HG02884 (cell line): ENCODE measurements around the gene ASB10.

Experiments
- ATAC-seq: cut with Tn5 transposase; IDR thresholded peaks from one replicate; pipeline ENCODE4 v1.9.1; 2021; ENCODE audit warnings: mild to moderate bottlenecking, moderate library complexity; ENCODE audit not compliant: unreplicated experiment

ASB10 gene

DNA sequence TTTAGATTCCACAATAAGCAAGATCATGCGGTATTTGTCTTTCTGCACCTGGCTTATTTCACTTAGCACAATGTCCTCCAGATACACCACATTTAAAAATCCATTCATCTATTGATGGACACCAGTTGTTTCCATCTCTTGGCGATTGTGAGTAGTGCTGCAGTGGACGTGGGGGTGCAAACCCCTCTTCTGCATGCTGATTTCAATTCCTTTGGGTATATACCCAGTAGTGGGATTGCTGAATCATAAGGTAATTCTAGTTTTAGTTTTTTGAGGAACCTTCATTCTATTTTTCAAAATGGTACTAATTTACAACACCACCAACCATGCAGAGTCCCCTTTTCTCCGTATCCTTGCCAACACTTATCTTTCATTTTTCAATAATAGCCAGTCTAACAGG, 2.0 kb upstream of the ASB10 start:
- no peak for ATAC-seq

DNA sequence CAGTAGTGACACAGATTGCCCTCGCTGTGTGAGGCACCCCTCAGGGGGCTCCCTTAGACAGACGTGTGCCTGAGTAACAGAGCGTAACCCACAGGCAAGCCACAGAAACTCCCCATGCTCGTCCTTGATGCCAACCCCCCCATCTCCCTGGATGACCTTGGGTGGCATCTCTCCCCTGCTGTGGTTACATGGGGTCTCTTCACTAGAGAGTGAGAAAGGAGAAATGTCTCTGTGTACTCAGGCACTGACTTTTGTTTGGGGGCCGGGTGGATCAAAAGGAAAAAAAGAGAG, 1.1 kb upstream of the ASB10 start:
- no peak for ATAC-seq

DNA sequence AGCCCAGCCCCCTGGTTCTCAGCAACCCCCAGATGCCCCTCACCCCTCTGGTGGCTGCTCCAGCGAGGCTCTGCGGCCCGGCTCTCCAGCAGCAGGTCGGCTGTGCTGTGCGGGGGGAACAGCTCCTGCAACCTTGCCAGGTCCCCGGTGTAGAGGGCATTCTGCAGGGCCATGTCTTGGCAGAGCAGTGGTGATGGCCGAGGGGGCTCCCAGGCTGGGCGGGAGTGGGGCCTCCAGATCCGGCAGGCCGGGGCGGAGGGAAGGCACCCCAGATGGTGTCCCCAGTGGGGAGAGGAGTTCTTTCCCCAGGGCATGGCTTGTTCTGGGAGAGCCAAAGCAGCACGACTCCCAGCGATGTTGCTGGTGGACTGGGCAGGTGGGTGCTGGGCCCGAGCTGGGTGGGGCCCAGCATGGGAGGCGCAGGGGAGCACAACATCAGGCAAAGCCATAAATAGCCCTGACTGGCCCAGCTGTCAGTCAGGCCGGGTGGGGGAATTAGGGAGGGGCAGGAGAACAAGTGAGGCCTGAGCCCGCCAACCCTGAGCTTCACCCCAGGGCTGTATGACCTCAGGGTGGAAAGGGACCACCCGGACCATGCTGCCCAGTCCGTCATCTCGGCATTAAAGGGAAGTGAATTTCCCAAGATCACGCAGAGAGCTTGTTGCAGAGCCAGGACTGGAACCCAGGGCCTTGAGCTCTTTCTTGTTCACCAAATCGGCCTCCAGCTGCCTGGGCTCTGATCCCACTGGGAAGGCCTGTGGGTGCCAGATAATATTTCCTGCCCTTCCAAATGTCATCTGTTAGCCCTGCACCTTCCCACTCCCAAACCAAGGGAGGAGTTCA, 580 bp upstream of the ASB10 start:
- ATAC-seq, result no peak

DNA sequence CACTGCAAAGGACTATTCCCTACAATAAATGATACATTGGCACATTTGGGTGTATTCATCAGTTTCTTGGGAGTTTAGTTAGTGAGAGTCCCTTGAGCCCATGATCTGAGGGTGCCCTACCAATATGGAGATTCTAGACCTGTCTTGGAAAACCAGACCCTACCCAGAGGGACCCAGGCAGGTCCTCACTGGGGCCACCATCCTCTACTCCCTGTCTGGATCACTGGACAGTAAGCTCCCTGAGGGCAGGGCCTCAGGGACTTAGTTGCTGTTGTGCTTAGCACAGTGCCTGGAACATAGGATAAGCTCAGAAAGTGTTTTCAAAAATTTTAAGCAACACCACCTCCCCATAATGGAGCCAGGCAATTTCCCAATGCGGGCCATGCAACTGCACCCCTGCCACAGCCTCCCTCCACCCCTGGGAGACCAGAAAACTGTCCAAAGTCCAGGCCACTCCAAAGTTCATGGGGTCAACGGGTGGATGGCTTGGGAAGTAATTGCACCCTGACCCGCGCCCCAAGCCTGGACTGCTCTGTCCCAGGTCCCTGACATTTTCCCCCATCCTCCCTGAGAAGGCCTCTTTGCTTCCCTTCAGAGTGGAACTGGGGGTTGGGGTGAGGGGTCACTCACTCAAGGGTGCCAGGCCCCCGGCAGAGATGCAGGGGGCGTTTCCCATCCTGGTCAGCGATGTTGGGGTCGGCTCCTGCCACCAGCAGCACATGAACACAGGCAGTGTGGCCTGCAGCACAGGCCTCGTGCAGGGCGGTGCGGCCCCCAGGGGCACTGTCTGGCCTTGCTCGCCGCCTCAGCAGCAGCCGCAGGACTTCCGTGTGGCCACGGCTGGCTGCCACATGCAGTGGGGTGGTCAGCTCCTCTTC, 1.0 kb downstream of the ASB10 start:
- no peak for ATAC-seq

DNA sequence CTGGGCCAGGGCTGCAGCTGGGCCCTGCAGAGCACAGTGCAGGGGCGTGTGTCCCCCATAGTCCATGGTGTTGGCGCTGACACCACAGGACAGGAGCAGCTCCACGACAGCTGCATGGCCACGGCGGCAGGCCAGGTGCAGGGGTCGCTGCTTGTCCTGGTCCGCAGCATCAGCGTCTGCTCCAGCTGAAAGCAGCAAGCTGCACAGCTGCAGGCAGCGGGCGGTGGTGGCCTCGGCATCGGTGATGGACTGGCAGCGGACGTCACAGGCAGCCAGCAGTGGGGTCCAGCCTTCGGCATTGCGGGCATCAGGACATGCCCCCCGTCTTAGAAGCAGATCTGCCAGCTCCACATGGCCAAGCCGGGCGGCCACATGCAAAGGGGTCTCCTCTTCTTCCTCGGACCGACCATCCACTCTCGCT, 6.0 kb downstream of the ASB10 start:
- ATAC-seq, result no peak

DNA sequence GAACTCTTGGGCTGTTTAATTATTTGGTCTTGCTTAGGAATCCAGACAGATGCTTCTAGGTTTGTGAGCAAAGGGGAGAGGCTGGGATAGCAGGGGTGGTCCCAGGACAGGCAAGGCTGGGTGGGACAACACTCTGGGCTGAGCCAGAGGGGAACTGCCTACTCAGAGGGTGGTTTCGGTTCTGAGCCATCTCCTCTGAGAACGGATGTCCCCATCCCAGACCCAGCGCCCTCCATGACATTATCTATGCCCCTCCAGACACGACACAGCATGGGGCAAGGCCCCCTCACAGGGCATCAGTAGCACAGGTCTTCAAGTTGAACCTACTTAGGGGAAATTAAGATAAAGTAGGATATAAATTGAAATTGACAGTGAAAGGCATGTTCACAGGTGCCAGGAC, 7.1 kb downstream of the ASB10 start:
- ATAC-seq, result no peak

DNA sequence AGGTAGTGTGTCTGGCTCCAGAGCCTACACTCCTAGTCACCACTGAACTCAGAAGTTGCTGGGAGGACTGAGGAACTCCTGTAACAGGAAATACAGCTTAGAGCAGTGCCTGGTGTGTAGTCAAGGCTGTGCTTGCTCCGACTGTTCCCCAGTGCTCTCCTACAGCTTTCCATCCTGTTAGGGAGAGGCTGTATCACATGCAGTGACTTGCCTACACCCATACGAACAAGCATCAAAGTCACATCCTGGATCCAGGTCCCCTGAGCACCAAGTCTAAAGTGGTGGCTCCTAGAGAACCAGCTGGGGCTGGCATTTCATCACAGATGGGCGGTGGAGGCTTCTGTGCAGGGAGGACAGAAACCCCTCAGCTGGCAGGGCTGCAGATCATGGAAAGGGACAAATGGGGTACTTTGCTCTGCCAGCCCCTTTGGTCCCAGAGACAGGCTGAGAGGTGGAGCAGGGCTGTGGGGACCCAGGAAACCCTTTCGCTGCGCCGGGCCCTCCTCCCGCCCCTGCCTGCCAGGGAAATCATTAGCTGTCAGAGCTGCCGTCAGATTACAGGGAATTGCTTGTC, 7.7 kb downstream of the ASB10 start:
- no peak for ATAC-seq

DNA sequence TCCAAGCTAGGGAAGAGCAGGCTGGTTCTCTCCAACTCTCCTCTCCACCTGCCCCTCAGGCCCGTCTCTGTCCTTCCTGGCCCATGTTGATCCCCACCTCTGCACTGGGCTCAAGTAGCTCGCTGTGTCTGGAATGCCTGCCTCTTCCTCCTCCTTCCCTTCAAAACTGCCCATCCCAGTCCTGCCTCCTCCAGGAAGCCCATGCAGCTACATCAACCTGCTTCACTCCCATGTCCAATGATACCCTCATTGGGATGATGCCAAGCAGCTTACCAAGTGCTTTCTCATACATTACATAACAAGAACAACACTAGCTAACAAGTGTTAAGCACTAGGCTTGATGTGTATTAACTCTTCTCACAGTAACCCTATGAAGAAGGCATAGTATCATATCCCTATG, 8.2 kb downstream of the ASB10 start:
- ATAC-seq, result no peak

DNA sequence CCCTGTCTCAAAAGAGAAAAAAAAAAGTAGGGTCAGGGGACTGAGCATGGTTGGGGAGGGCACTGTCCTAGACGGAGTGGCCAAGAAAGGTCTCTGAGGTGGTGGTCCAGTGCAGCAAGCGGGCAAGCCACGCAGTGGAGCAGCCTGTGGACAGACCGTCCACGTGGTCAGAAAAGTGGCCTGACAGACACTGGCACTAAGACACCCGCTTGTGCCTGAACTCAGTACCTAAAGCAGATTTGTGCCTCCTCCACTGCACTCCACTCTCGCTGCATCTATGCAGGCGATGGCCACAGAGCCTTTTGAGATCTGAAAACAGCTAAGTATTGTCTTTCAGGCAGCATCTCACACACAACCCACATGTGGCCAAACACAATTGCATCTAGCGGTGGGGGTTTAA, 8.8 kb downstream of the ASB10 start:
- ATAC-seq, result no peak

DNA sequence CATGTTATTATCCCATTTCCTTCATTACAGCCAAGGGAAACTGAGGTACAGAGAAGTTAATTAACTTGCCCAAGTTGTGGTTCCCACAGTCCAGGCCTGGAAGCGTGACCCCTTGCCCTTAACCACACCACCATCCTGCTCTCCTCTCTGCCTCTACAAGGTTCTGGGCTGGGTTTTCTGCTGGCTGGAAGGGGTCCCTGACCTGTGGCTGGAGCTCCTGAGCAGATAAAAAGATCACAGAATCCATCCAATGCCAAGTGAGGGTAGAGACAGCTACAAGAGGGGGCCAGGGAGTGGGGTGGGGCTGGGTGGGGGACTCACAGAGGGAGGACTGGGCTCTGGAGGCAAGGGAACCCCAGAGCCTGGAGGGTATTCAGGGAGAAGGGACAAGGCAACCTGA, 9.7 kb downstream of the ASB10 start:
- ATAC-seq, result no peak

DNA sequence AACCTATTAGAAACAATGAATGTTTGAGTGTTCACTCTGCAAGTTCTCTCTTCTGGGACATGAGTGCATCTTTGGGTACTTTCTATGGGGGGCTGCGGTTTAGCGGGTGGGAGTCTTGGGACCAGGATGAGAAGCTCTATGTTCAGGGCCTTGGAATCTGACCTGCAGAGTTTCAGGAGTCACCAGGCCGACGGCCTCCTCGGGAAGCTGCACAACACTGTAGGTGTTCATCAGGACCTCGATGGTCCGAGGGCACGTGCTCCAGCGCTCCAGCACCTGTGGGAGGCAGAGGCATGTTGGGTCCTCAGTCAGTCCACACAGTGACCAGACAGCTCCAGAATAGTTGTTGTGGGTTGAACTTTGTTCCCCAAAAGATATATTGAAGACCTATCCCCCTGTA, 10.6 kb downstream of the ASB10 start:
- ATAC-seq, result no peak

DNA sequence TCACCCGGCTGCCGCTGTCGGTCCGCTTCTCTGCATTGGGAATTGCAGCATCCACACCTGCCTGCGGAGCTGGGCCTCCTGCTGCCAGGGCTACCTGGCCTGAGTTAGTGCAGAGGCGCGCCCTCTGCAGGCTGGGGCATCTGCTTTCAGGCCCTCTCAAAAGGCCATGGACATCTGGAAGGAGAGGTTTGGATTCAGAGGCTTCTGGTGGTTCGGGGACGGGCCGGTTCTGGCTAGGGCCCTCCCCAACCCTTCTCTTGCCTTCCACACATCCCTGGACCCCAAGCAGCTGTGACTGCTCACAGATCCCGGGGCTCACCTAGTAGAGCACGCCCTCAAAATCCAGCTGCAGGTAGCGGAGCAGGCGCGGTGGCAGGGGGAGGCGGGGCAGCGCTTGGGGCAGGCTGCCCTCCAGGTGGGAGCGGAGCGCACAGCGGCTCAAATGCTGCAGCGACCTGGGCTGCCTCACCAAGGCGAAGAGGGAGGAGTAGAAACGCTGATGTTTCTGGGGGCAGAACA, 11.2 kb downstream of the ASB10 start:
- ATAC-seq, result no peak

DNA sequence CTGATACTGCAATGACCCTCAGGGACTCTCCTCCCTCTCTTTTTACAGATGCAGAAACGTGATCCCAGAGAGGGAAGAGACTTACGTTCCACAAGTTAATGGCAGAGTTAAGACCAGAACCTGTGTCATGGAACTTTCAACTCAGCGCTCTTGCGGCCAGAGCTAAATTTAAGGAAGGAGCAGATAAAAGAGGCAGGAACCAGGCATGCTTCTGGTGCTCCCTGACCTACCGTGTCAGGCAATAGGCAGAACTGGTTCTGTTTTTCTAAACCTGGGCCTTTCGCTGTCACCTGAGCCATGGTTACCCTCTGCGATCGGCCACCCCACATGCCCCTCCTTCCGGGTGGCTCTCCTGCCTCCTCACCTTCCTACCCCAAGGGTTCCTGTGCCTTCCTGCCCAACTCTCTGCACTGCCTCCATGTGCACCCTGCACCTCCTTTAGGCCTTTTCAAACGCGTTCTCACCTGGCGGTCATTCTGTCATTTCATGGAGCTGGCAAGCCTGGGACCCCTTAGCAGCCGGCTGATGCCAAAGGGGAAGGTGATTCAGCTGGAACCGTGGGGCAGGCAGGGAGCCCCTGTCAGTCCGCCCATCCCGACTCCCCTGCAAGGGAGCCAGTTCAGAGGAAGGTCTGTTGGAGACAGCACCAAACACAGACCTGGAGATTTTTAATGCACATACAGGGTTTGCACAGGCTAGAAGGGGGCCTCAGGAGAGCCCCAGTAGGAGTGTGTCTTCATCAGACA, 11.8 kb downstream of the ASB10 start:
- no peak for ATAC-seq

DNA sequence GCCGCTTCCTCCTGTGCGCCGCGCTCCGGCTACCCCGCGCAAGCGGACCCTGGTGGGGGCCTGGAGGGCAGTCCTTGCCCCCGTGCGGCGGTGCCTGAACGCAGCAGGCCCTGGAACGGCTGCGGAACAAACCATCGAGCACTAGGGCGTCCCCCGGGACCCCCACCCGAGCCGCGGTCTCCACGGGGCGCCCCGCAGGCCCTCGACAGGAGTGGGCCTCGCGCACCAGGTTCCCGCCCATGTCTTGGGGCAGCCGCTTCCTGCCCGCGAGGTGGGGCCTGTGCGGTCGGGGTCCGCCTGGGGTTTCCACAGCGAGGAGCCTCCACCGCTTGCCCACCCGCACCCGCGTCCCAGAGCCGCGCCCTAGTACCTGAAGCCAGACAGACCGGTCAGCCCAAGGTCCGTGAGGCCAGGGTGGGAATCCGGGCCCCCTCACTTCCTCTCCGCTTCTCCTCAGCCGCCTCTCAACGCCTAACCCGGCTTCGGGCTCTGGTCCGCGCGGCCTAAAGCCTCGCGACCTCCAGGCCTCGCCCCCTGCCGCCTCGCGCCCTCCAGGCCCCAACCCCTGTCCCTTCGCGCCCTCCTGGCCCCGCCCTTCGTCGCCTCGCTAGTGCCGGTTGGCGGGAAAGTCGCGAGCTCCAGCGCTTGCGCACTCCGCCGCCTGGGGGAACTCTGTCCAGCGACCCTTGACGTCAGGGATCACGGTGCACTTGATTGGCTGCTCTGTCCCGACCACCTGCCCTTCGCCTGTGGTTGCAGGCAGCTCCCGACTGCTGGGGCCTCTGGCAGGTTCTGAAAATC, 12.6 kb downstream of the ASB10 start:
- ATAC-seq, result no peak

DNA sequence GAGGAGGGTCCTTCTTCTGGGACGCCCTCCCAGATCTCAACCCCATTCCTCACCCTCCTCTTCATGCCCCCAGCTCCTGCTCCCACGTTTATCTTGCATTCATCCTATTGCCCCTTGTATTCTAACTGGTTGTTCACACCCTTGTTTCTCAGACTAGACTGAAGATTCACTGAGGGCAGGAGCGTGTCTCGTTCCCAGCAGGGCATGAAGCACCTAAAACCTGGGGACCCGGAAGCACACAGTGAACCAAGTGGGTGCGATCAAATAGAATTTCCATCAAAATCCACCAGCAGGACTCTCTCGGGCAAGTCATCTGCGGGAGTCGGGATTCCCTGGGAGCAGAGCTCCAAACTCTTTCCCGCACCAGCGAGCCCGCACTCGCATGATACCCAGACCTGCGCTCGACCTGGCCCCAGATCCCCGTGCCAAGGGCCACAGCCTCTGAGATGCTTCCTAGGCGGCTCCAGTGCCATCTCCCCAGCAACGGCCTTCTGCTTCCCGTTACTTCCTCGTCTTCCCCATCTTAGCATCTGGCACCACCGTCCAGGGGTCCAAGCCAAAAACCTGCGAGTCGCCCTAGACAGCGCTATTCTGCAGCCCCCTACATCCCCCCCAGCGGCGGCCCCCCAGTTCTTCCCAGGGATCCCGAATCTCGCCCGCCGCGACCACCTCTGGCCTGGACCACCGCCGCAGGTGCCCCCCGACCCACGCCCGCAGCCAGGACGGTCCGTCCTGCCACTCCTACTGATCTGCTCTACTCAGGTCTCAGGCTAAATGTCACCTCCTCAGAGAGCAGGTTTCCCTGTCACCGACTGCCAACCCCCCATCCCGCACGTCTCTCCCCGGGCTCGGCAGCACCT, 13.4 kb downstream of the ASB10 start:
- ATAC-seq, result no peak

DNA sequence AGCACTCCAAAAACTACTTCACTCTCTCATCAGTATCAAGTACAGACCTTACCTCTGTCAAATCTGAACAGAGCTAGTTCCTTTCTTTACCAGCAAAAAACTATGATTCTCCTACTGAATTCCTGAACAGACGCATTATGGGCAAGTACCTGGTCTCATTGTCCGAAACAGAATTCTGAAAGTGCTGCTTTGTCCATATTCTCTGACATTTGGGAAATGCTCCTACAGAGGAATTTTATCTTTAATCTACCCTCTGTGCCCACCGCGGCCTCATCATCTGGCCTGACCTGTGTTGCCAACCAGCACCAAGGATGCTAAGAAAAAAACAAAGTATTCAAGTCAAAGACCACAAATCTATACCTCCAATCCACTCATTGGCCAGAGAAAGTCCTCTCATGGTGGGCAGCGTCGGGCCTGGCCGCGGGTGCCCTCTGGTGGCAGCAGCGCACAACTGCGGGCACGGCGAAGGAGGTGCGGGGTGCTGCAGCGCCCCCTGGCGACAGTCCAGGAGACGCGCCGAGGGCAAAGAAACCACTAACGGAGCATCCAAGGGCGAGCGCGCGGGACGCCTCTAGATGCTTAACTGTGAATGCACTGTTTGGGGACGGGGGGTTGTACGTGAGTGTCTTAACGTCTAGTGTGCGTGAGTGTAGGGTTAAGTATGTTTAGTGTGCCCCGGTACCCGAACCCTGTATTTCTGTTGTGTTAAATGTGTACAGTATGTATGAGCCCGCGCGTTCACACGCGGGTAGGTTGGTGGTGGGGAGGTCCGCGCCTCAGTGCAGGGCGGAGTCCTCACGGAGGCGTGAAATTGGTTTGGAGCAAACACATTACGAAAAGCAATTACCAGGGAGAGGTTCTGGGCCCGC, 14.5 kb downstream of the ASB10 start:
- peak; percentile 77 for ATAC-seq

DNA sequence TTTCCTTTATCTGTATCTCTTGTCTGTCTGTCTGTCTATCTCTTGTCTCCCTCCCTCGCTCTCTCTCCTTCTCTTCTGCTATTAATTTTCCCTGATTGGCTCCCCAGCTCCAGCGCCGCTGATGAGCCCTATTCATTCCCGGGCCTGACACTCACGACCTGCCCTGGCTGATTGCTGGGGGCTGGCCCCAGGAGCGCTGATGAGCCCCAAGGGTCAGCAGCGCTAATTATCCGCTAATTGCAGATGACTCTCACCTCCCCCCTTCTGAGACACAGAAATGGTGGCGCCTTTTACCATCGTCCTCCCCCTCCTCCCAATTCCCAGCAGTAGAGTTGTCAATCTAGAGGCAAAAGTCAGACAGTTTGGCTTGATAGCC, 18.3 kb downstream of the ASB10 start:
- no peak for ATAC-seq

DNA sequence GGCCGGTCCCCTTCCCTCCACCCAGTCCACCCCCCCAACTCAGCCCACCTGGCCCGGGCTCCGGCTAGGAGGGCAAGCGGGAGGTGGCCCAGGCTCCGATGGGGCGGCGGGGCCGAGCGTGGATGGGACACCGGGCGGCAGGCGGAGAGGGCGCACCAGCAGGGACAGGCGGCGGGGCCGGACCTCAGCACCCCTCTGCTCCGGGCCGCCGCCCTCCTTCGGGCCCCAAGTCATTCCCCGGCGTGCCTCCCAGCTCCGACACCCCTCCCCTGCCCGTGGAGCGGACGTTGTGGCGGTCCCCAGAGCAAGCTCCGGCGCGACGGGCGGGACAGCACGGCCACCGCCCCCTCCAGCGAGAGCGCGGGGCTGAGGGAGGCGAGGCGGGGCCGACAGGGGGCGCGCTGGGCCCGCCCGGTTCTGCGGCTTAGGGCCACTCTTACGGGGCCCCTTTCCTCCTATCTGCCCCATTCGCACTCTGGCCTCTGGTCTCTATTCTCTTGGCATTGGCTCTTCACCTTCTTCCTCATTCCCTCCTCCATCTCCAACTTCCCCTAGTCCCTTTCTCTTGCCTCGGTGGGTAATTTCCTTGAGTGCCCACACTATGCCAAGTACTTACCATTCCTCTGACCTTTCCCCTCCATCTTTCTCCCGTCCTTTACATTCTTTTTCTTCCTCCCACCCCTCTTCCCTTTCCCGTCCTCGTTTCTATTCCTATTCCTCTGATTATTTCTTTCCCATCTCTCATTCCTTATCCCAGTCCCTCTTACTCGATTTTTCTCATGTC, 18.9 kb downstream of the ASB10 start:
- no peak for ATAC-seq
